H1 (cell line): ENCODE results near the gene KIF26B.

ENCODE experiments used
- BCL11A ChIP-seq, 2 experiments: IDR thresholded peaks; one replicate each; pipeline ENCODE4 v1.6.1; 2011; ENCODE audit warnings: low read depth in 2 of 2, low read length in 2 of 2, mild to moderate bottlenecking in 2 of 2
- MAFK ChIP-seq: IDR thresholded peaks from 2 replicates; pipeline ENCODE4 v1.6.1; 2012; ENCODE audit warnings: low read depth, mild to moderate bottlenecking, improper control_type of control experiment, low read length
- NANOG ChIP-seq: IDR thresholded peaks from 2 replicates; pipeline ENCODE4 v1.6.1; 2011; ENCODE audit warnings: low read length, low read depth, mild to moderate bottlenecking, inconsistent platforms; ENCODE audit not compliant: insufficient read depth, poor library complexity, severe bottlenecking
- TAF1 ChIP-seq: IDR thresholded peaks from 2 replicates; pipeline ENCODE4 v1.6.1; 2011; ENCODE audit warnings: mild to moderate bottlenecking, low read depth, low read length

GRCh38 chr1:245292553-245292952 lies 137.8 kb downstream of the KIF26B start:
- TF ChIP-seq TAF1 (no peak), NANOG (no peak), BCL11A (IDR thresholded peaks at IDR 0.05; ENCODE audit: low read depth in 2 of 2, low read length in 2 of 2) (no peak), MAFK (no peak)
